Measurements from ENCODE around the gene TBC1D21. TPM values are rescaled to one million over a fixed set of nuclear protein-coding genes. Genes with fewer than 3 reads are reported as not detected.

TBC1D21 gene
- total and polyA plus RNA-seq, 9 of the 15 experiments (the other 6 are each of a cell fraction or from before 2014, with no cell fraction given), result not detected

DNA sequence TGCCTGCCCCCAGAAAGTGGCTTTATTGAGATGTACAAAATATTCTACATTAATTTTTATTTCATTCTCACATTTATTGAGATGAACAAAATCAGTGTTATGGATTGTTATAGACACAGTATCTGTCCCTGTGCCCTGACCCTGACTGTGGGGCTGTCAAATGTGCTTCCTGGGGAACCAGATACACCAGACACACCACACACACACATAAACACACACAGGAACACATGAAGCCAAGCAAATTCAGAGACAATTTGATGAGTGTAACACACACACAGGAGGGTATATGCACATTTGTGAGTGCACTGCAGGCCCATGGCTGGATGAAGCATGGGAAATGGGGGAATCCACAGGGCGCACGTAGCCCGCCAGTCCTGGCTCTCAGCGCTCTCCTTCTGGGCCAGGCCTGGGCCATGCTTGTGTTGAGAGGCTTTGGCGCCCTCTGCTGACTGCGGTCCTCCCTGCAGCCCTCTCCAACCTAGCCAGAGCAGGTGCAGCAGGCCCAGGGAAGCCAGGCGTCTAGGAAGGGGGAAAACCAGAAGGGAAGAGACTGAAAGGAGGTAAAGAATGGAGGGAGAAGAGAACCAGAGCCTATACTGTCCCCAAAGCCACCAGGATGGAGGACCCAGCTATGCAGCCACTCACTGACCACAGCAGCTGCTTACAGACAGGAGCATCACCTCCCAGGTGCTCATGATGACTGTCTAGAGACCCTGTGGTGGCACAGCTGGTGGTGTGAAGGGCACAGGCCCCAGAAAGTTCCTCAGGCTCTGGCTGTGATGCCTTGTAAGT is 34.9 kb downstream of the TBC1D21 start (continued):
- TF ChIP-seq, protein P1, sequence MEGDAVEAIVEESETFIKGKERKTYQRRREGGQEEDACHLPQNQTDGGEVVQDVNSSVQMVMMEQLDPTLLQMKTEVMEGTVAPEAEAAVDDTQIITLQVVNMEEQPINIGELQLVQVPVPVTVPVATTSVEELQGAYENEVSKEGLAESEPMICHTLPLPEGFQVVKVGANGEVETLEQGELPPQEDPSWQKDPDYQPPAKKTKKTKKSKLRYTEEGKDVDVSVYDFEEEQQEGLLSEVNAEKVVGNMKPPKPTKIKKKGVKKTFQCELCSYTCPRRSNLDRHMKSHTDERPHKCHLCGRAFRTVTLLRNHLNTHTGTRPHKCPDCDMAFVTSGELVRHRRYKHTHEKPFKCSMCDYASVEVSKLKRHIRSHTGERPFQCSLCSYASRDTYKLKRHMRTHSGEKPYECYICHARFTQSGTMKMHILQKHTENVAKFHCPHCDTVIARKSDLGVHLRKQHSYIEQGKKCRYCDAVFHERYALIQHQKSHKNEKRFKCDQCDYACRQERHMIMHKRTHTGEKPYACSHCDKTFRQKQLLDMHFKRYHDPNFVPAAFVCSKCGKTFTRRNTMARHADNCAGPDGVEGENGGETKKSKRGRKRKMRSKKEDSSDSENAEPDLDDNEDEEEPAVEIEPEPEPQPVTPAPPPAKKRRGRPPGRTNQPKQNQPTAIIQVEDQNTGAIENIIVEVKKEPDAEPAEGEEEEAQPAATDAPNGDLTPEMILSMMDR (IDR thresholded peaks at IDR 0.05 in 2 of 3, conservative IDR thresholded peaks at IDR 0.05 in 1 of 3; ENCODE audit: insufficient read depth in 2 of 3, low read depth in 1 of 3, low read length in 3 of 3), result peak; percentile 87 to 90 (median 88)
- peak; percentile 50; the same call in 1 of the 2 replicates for TF ChIP-seq STAG1 (CRISPR knock-in tag; IDR thresholded peaks at IDR 0.05; ENCODE audit: borderline replicate concordance)
- TF ChIP-seq, protein P2, sequence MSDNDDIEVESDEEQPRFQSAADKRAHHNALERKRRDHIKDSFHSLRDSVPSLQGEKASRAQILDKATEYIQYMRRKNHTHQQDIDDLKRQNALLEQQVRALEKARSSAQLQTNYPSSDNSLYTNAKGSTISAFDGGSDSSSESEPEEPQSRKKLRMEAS (CRISPR knock-in tag; IDR thresholded peaks at IDR 0.05), result no peak
- TF ChIP-seq RAD21 (CRISPR knock-in tag; conservative IDR thresholded peaks at IDR 0.05 in 1 of 2, IDR thresholded peaks at IDR 0.05 in 1 of 2), result peak; percentile 57 to 89
- TF ChIP-seq SMC3 (conservative IDR thresholded peaks at IDR 0.05; ENCODE audit: insufficient read depth, low read depth, low read length), result peak; percentile 89

DNA sequence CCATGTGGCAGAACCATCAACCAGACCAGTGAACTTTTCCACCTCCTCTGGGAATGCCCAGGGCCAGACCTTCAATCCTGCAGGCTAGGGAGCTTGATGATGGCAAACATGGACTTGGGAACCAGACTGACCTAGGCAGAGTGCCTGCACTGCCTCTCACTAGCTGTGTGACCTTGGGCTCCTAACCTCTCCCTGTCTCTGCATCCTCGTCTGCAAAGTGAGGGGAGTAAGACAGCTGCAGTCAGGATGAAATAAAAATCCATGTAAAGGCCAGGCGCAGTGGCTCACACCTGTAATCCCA is 35.4 kb downstream of the TBC1D21 start:
- Histone ChIP-seq H2AFZ (ENCODE audit: low read depth, low read length) (no peak overlapping the region), H3K27ac (ENCODE audit: extremely low read depth, low read depth, low read length) (no peak overlapping the region), H3K9me3 (replicated peaks; ENCODE audit: control insufficient read depth, insufficient read depth, low read depth, low read length) (no peaks in the 10 kb centered on the region), H3K27me3 (ENCODE audit: control insufficient read depth in 2 of 2, insufficient read depth in 2 of 2, low read length in 2 of 2) (peaks cover 0 to 37% of the 10 kb centered on the region in 2 experiments; a peak in 3 of 5 replicates), H3K4me2 (ENCODE audit: insufficient read depth, low read length) (no peak overlapping the region), H3K79me2 (ENCODE audit: control insufficient read depth, insufficient read depth, low read length) (no peaks in the 10 kb centered on the region), H3K4me3 (no peak overlapping the region), H3K9me1 (ENCODE audit: control insufficient read depth, insufficient read depth, low read length) (no peaks in the 10 kb centered on the region), H3K9ac (ENCODE audit: insufficient read depth in 1 of 2, low read depth in 2 of 2, low read length in 2 of 2) (no peak overlapping the region), H4K20me1 (replicated peaks; ENCODE audit: control insufficient read depth, insufficient read depth, low read length) (peaks cover 4% of the 10 kb centered on the region; the same call in 1 of the 2 replicates), H3K36me3 (ENCODE audit: control insufficient read depth, insufficient read depth, low read length) (no peaks in the 10 kb centered on the region), H3K4me1 (replicated peaks in 1 of 2; ENCODE audit: control insufficient read depth in 2 of 2, insufficient read depth in 2 of 2, low read length in 2 of 2) (no peaks in the 10 kb centered on the region)
- TF ChIP-seq, protein P3, sequence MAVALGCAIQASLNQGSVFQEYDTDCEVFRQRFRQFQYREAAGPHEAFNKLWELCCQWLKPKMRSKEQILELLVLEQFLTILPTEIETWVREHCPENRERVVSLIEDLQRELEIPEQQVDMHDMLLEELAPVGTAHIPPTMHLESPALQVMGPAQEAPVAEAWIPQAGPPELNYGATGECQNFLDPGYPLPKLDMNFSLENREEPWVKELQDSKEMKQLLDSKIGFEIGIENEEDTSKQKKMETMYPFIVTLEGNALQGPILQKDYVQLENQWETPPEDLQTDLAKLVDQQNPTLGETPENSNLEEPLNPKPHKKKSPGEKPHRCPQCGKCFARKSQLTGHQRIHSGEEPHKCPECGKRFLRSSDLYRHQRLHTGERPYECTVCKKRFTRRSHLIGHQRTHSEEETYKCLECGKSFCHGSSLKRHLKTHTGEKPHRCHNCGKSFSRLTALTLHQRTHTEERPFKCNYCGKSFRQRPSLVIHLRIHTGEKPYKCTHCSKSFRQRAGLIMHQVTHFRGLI (CRISPR knock-in tag; IDR thresholded peaks at IDR 0.05), result no peak
- TF ChIP-seq, protein P4, sequence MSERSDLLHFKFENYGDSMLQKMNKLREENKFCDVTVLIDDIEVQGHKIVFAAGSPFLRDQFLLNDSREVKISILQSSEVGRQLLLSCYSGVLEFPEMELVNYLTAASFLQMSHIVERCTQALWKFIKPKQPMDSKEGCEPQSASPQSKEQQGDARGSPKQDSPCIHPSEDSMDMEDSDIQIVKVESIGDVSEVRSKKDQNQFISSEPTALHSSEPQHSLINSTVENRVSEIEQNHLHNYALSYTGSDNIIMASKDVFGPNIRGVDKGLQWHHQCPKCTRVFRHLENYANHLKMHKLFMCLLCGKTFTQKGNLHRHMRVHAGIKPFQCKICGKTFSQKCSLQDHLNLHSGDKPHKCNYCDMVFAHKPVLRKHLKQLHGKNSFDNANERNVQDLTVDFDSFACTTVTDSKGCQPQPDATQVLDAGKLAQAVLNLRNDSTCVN (CRISPR knock-in tag; IDR thresholded peaks at IDR 0.05), result no peak
- TF ChIP-seq ZNF79 (CRISPR knock-in tag; IDR thresholded peaks at IDR 0.05; ENCODE audit: low read depth), result no peak
- TF ChIP-seq ZNF408 (CRISPR knock-in tag; IDR thresholded peaks at IDR 0.05; ENCODE audit: low read depth), result no peak
- ChIA-PET CTCF (ENCODE audit: low intra/inter-chr PET ratio) (interaction anchor here (1.8 kb wide), 1 partner anchor 35 kb away, joined by 9 read pairs; the partner anchor contains the start of gene TBC1D21), POLR2A (no interaction called here)
- ATAC-seq (no peak), DNase-seq (ENCODE audit: extremely low read depth in 1 of 4, low spot score in 3 of 4) (no peak), FAIRE-seq (no peak)
- BruUV-seq (replicated peaks), result no TSS peak
- in situ Hi-C loops (cut with MboI) (no loop called here), intact Hi-C loops (cut with micrococcal nuclease) (loop anchor here (1.0 to 5.0 kb wide), 2 partner anchors 34 to 196 kb away; no protein-coding TSS in a partner anchor)
- 0% methylated on average over 2 of the region's 2 CpGs for WGBS (ENCODE audit: insufficient coverage, low coverage, missing lambda C conversion rate)

Data from K562 (cell line).